ENCODE data around the gene METTL9.

DNA sequence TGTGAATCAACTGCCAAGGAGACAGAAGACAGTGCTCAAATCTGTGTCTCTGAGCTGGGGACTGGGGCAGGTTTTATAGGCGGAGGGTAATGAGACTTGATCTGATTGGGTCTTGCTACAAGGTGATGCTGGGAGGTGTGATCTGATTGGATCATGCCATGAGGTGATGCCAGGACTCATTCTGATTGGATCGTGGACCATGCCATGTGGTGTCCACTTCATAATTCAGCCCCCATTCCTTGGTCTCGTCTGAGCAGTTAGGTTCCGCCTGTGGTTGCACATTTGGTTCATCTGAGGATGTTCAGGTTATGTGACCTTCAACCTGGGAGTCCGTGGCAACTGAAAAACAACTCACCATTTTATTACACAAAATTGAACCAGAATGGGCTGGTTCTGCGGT is 105.4 kb downstream of the METTL9 start:
- TF ChIP-seq, protein P1, sequence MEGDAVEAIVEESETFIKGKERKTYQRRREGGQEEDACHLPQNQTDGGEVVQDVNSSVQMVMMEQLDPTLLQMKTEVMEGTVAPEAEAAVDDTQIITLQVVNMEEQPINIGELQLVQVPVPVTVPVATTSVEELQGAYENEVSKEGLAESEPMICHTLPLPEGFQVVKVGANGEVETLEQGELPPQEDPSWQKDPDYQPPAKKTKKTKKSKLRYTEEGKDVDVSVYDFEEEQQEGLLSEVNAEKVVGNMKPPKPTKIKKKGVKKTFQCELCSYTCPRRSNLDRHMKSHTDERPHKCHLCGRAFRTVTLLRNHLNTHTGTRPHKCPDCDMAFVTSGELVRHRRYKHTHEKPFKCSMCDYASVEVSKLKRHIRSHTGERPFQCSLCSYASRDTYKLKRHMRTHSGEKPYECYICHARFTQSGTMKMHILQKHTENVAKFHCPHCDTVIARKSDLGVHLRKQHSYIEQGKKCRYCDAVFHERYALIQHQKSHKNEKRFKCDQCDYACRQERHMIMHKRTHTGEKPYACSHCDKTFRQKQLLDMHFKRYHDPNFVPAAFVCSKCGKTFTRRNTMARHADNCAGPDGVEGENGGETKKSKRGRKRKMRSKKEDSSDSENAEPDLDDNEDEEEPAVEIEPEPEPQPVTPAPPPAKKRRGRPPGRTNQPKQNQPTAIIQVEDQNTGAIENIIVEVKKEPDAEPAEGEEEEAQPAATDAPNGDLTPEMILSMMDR (conservative IDR thresholded peaks at IDR 0.05; ENCODE audit: low read length): no peak
- TF ChIP-seq EZH2phosphoT487 (IDR thresholded peaks at IDR 0.05; ENCODE audit: borderline replicate concordance): no peak

Data from Loucy (cell line).